Aorta (tissue), 5 donors: ENCODE measurements around the gene RASGRF2. TPM values are rescaled to one million over a fixed set of nuclear protein-coding genes. Genes with fewer than 3 reads are reported as not detected.

Experiments used
- ATAC-seq: fragments of 200-7000 bp; cut with Tn5 transposase; one replicate; pipeline ENCODE4 v1.9.1; 2022; ENCODE audit warnings: moderate library complexity; ENCODE audit not compliant: low FRiP score
- DNase-seq, 2 donors: peaks; one replicate each; pipeline ENCODE4 v3.0.0-alpha.2; 2020
- H3K27ac ChIP-seq, 2 donors: one replicate each; pipeline ENCODE4 v1.5.1; 2013; ENCODE audit warnings: low read length in 2 of 2, mild to moderate bottlenecking in 2 of 2, moderate library complexity in 2 of 2, control low read depth in 1 of 2, inconsistent platforms in 1 of 2, low read depth in 1 of 2
- H3K27me3 ChIP-seq, 2 donors: one replicate each; pipeline ENCODE4 v1.6.1; 2013; ENCODE audit warnings: control low read depth in 1 of 2, low read length in 1 of 2, mild to moderate bottlenecking in 1 of 2, moderate library complexity in 1 of 2; ENCODE audit not compliant: insufficient read depth in 2 of 2, control insufficient read depth in 1 of 2
- H3K36me3 ChIP-seq, 2 donors: one replicate each; pipeline ENCODE4 v1.6.1; 2013; ENCODE audit warnings: control low read depth in 1 of 2, low read length in 1 of 2, mild to moderate bottlenecking in 1 of 2; ENCODE audit not compliant: insufficient read depth in 2 of 2, control insufficient read depth in 1 of 2
- H3K4me1 ChIP-seq, 2 donors: one replicate each; pipeline ENCODE4 v1.6.1; 2013; ENCODE audit warnings: low read length in 2 of 2, control low read depth in 1 of 2, mild to moderate bottlenecking in 1 of 2, moderate library complexity in 1 of 2; ENCODE audit not compliant: insufficient read depth in 2 of 2, control insufficient read depth in 1 of 2
- H3K4me3 ChIP-seq, 2 donors: one replicate each; pipeline ENCODE4 v1.5.1; 2013; ENCODE audit warnings: low read length in 2 of 2, control low read depth in 1 of 2, mild to moderate bottlenecking in 1 of 2
- H3K9me3 ChIP-seq: one replicate; pipeline ENCODE4 v1.6.1; 2013; ENCODE audit warnings: mild to moderate bottlenecking, low read length; ENCODE audit not compliant: control insufficient read depth
- WGBS, 2 donors: extraction: QIAGEN DNeasy Blood & Tissue Kit; methylation state at CpG; one replicate each; pipeline ENCODE4 v1.1.7; 2013; 5-methylcytosine and 5-hydroxymethylcytosine counted together
- intact Hi-C, 2 donors: fragments of 100-400 bp; cut with DNase I; formaldehyde crosslinking; loops; one replicate each; pipeline versions ENCODE4 v1.14.2 to v1.15.0; 2022
- polyA plus RNA-seq, 2 donors: library from polyadenylated mRNA; stranded (reverse); fragments of 200-250 nt; gene quantifications; one replicate each; pipeline ENCODE4 v1.2.3, GENCODE V29; 2013
- total RNA-seq, 2 donors: library from RNA; stranded (reverse); fragmentation: NEBNext Ultra II Directional; extraction: Animal tissue kit (Norgen Biotek cat#: 25700); gene quantifications; one replicate each; pipeline ENCODE4 v1.2.1, GENCODE V29; 2021
- donor health status: healthy with polysubstance abuse.
- donor health status: Bipolar disorder and iron deficiency.
- donor health status: DM: no; HTN: no; CAD: no.
- donor health status: DM: no; HTN: no; CAD: no.
- donor health status: DM: yes; HTN: yes; CAD: no.

RASGRF2 gene
- total and polyA plus RNA-seq, 4 donors: 2.3 to 17.4 (median 5.7) TPM

GRCh38 chr5:81205058-81205457 lies 244.9 kb downstream of the RASGRF2 start:
- Histone ChIP-seq H3K27me3 (no peaks in the 10 kb centered on the region), H3K27ac (no peak overlapping the region), H3K36me3 (no peaks in the 10 kb centered on the region), H3K9me3 (no peaks in the 10 kb centered on the region), H3K4me1 (no peaks in the 10 kb centered on the region), H3K4me3 (no peak overlapping the region)
- intact Hi-C loops: no loop called here
- 81 to 82% methylated on average over 4 of the region's 4 CpGs for WGBS, 2 donors
- no peak for DNase-seq
- no peak for ATAC-seq

- no peak for ATAC-seq
- no peaks in the 10 kb centered on the region for H3K4me1 ChIP-seq
- WGBS, 2 donors: 44 to 46% methylated on average over 5 of the region's 5 CpGs
Observed at GRCh38 chr5:81207009-81207408, 246.8 kb downstream of the RASGRF2 start.

DNA sequence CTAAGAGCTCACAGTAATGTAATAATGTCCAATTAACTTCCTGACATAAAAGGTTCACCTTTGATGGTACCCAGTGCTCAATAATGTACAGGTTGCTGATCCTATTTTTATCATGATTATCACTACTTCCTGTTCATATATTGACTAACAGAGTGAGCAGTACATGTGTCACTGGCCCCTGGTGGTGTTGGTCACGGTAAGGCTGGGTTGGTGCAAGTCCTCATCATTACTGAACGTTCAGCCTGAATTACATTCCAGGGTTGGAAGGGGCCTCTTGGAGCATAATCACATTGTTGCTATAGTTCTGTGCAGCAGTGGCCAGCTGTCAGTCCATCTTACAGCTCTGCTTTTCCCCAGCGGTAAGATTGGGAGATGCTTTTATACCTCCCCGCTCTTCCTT lies 248.7 kb downstream of the RASGRF2 start:
- WGBS, 2 donors: 84 to 91% methylated on average over 4 of the region's 4 CpGs

More at GRCh38 chr5:81207009-81207408, 246.8 kb downstream of the RASGRF2 start:
- DNase-seq: no peak
- no peaks in the 10 kb centered on the region for H3K36me3 ChIP-seq
- no peak overlapping the region for H3K4me3 ChIP-seq
- H3K9me3 ChIP-seq: no peaks in the 10 kb centered on the region
- no peaks in the 10 kb centered on the region for H3K27me3 ChIP-seq
- no peak overlapping the region for H3K27ac ChIP-seq
- intact Hi-C loops: no loop called here

GRCh38 chr5:81209386-81209785 lies 249.2 kb downstream of the RASGRF2 start:
- no peaks in the 10 kb centered on the region for H3K27me3 ChIP-seq
- H3K9me3 ChIP-seq: no peaks in the 10 kb centered on the region
- no peak overlapping the region for H3K27ac ChIP-seq
- intact Hi-C loops: no loop called here
- H3K36me3 ChIP-seq: no peaks in the 10 kb centered on the region
- H3K4me3 ChIP-seq: no peak overlapping the region
- ATAC-seq (no peak), DNase-seq (no peak)
- H3K4me1 ChIP-seq: no peaks in the 10 kb centered on the region
- 89 to 90% methylated on average over 5 of the region's 5 CpGs for WGBS, 2 donors

More for the DNA sequence above, 248.7 kb downstream of the RASGRF2 start:
- H3K27me3 ChIP-seq: no peaks in the 10 kb centered on the region
- intact Hi-C loops: no loop called here
- H3K36me3 ChIP-seq: no peaks in the 10 kb centered on the region
- ATAC-seq (no peak), DNase-seq (no peak)
- H3K4me3 ChIP-seq: no peak overlapping the region
- H3K9me3 ChIP-seq: no peaks in the 10 kb centered on the region
- no peak overlapping the region for H3K27ac ChIP-seq
- H3K4me1 ChIP-seq: no peaks in the 10 kb centered on the region

GRCh38 chr5:81209869-81210493 lies 249.8 kb downstream of the RASGRF2 start:
- no peaks in the 10 kb centered on the region for H3K9me3 ChIP-seq
- intact Hi-C loops: no loop called here
- H3K27ac ChIP-seq: no peak overlapping the region
- H3K36me3 ChIP-seq: no peaks in the 10 kb centered on the region
- no peaks in the 10 kb centered on the region for H3K4me1 ChIP-seq
- whole genome bisulfite sequencing, 2 donors: 95 to 96% methylated on average over 11 of the region's 11 CpGs
- no peaks in the 10 kb centered on the region for H3K27me3 ChIP-seq
- DNase-seq (no peak), ATAC-seq (no peak)
- no peak overlapping the region for H3K4me3 ChIP-seq

- H3K9me3 ChIP-seq: no peaks in the 10 kb centered on the region
- no peaks in the 10 kb centered on the region for H3K36me3 ChIP-seq
Observed at GRCh38 chr5:81212211-81212751, 252.1 kb downstream of the RASGRF2 start.

DNA sequence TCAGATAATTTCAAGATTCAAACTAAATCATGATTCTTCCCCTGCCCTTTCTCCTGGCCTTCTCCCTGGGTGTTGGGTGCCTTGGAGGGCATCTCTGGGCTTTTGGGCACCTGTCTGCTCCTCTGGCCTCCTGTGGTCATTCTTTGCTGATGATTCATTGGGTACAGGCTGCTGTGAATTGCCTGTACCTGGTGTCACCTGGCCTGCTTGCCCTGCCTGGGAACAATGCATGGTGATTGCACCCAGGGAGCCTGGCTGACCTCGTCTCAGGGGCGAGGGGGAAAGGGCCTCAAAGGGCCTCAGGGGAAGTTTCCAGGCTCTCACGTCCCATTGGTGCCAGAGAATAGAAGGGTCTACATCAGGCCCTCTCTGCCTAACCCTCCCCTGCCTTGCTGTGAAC lies 252.9 kb downstream of the RASGRF2 start:
- no peaks in the 10 kb centered on the region for H3K9me3 ChIP-seq
- no peak overlapping the region for H3K27ac ChIP-seq
- 86 to 90% methylated on average over 3 of the region's 3 CpGs for WGBS, 2 donors
- H3K4me3 ChIP-seq: no peak overlapping the region
- H3K27me3 ChIP-seq: no peaks in the 10 kb centered on the region
- H3K4me1 ChIP-seq: no peaks in the 10 kb centered on the region
- intact Hi-C loops: no loop called here
- H3K36me3 ChIP-seq: no peaks in the 10 kb centered on the region
- ATAC-seq (no peak), DNase-seq (no peak)

More at GRCh38 chr5:81212211-81212751, 252.1 kb downstream of the RASGRF2 start:
- H3K27ac ChIP-seq: no peak overlapping the region
- H3K4me1 ChIP-seq: no peaks in the 10 kb centered on the region
- H3K4me3 ChIP-seq: no peak overlapping the region
- intact Hi-C loops: no loop called here
- WGBS, 2 donors: 90 to 93% methylated on average over 11 of the region's 11 CpGs
- no peaks in the 10 kb centered on the region for H3K27me3 ChIP-seq
- no peak for ATAC-seq
- no peak for DNase-seq

DNA sequence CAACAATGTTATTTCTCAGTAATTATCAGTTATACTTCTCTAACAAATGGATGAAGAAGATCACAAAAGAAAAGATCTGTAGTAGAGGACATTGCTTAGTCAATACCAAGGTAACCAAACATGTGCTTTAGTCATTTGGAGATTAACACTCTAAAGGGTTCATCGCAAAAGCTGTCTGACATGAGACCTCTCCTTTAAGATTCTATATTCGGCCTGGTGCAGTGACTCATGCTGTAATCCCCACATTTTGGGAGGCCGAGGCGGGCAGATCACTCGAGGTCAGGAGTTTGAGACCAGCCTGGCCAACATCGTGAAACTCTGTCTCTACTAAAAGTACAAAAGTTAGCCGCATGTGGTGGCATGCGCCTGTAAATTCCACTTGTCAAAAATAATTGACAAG lies 254.7 kb downstream of the RASGRF2 start:
- Histone ChIP-seq H3K27ac (no peak overlapping the region), H3K4me3 (no peak overlapping the region), H3K36me3 (no peaks in the 10 kb centered on the region), H3K9me3 (no peaks in the 10 kb centered on the region), H3K27me3 (no peaks in the 10 kb centered on the region), H3K4me1 (no peaks in the 10 kb centered on the region)
- ATAC-seq (no peak), DNase-seq (no peak)
- WGBS, 2 donors: 80 to 81% methylated on average over 8 of the region's 8 CpGs
- intact Hi-C loops: no loop called here

DNA sequence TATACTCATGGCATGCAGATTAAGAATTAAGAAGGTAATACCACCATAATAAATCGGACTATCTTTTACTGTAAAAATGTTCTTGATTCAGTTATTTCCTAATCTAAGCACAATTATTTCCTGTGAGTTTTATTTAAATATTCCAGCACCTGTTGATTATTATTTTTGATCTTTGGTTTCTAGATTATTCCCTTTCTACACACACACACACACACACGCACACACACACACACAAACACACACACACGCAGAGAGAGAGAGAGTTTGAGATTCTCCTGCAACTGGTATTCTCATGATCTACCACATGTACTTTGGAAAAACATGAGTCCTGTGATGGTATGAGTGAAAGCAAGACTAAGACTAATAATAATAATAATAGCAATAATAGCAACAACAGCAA lies 256.0 kb downstream of the RASGRF2 start:
- intact Hi-C loops: no loop called here
- Histone ChIP-seq H3K36me3 (no peaks in the 10 kb centered on the region), H3K9me3 (no peaks in the 10 kb centered on the region), H3K4me1 (no peaks in the 10 kb centered on the region), H3K27ac (no peak overlapping the region), H3K4me3 (no peak overlapping the region), H3K27me3 (no peaks in the 10 kb centered on the region)
- ATAC-seq (no peak), DNase-seq (no peak)
- WGBS, 2 donors: 62 to 64% methylated on average over 3 of the region's 3 CpGs
